ENCODE results near the gene SH3GL2.

DNA sequence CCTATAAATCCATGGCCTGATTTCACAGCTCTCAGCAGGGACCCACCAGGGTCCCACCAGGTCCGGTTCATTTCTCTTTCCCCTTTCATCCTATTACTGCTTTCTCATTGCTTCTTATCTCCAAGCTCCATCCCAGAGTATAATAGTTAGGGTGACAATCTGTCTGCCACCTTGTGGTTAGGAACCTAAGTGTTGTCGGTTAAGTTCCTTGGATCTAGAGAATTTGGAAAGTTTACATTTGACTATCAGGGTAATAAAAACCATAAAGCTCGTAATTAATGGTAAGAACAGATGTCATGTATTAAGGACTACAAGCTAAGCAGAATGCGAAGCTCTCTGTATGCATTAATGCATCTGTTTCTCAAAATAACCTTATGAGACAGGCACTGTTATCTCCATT is 259.1 kb downstream of the SH3GL2 start:
- TF ChIP-seq, protein P1, sequence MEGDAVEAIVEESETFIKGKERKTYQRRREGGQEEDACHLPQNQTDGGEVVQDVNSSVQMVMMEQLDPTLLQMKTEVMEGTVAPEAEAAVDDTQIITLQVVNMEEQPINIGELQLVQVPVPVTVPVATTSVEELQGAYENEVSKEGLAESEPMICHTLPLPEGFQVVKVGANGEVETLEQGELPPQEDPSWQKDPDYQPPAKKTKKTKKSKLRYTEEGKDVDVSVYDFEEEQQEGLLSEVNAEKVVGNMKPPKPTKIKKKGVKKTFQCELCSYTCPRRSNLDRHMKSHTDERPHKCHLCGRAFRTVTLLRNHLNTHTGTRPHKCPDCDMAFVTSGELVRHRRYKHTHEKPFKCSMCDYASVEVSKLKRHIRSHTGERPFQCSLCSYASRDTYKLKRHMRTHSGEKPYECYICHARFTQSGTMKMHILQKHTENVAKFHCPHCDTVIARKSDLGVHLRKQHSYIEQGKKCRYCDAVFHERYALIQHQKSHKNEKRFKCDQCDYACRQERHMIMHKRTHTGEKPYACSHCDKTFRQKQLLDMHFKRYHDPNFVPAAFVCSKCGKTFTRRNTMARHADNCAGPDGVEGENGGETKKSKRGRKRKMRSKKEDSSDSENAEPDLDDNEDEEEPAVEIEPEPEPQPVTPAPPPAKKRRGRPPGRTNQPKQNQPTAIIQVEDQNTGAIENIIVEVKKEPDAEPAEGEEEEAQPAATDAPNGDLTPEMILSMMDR (IDR thresholded peaks at IDR 0.05; ENCODE audit: low read depth, low read length, poor library complexity, severe bottlenecking) = no peak
- TF ChIP-seq EZH2phosphoT487 (IDR thresholded peaks at IDR 0.05; ENCODE audit: borderline replicate concordance, low read length) = no peak
